PFSK-1 (cell line): ENCODE results near the gene COQ9.

Experiments used
- FOXP2 ChIP-seq: optimal IDR thresholded peaks from 2 replicates; pipeline ENCODE3; 2011; ENCODE audit warnings: borderline replicate concordance, control low read depth, inconsistent platforms; ENCODE audit not compliant: insufficient read depth; ENCODE audit errors: extremely low read length, extremely low read depth
- POLR2AphosphoS5 ChIP-seq: IDR thresholded peaks from 2 replicates; pipeline ENCODE4 v1.6.1; 2012; ENCODE audit warnings: low read depth, mild to moderate bottlenecking, control low read depth, low read length, moderate library complexity
- REST ChIP-seq, 2 experiments: IDR thresholded peaks; 2 replicates each; pipeline versions ENCODE4 v1.6.1 to v1.8.0; 2011 to 2012; ENCODE audit warnings: low read depth in 2 of 2, low read length in 2 of 2, control low read depth in 1 of 2, inconsistent platforms in 1 of 2, mild to moderate bottlenecking in 1 of 2, moderate library complexity in 1 of 2; ENCODE audit not compliant: insufficient read depth in 1 of 2
- SIN3A ChIP-seq: IDR thresholded peaks from 2 replicates; pipeline ENCODE4 v1.6.1; 2012; ENCODE audit warnings: mild to moderate bottlenecking, low read length, moderate library complexity, borderline replicate concordance; ENCODE audit not compliant: insufficient read depth
- TAF1 ChIP-seq: IDR thresholded peaks from 2 replicates; pipeline ENCODE4 v1.6.1; 2012; ENCODE audit warnings: low read length, control low read depth, borderline replicate concordance; ENCODE audit not compliant: insufficient read depth

The COQ9 gene

GRCh38 chr16:57489229-57489628, 42.0 kb downstream of the COQ9 start:
- TF ChIP-seq TAF1 (no peak), SIN3A (no peak), REST (IDR thresholded peaks at IDR 0.05; ENCODE audit: insufficient read depth in 1 of 2, low read depth in 2 of 2, low read length in 2 of 2) (no peak), POLR2AphosphoS5 (no peak), FOXP2 (no peak)

GRCh38 chr16:57493767-57494166, 46.5 kb downstream of the COQ9 start:
- no peak for TF ChIP-seq FOXP2
- no peak for TF ChIP-seq TAF1
- no peak for TF ChIP-seq POLR2AphosphoS5
- TF ChIP-seq SIN3A: no peak

- TF ChIP-seq REST (IDR thresholded peaks at IDR 0.05; ENCODE audit: insufficient read depth in 1 of 2, low read depth in 2 of 2, low read length in 2 of 2) (no peak), POLR2AphosphoS5 (no peak), FOXP2 (no peak)
Observed at GRCh38 chr16:57497121-57497520, 49.8 kb downstream of the COQ9 start.

GRCh38 chr16:57498031-57498430, 50.8 kb downstream of the COQ9 start:
- TF ChIP-seq POLR2AphosphoS5 (no peak), SIN3A (no peak), FOXP2 (no peak), REST (IDR thresholded peaks at IDR 0.05; ENCODE audit: insufficient read depth in 1 of 2, low read depth in 2 of 2, low read length in 2 of 2) (no peak), TAF1 (no peak)

GRCh38 chr16:57500578-57501111, 53.4 kb downstream of the COQ9 start:
- TF ChIP-seq POLR2AphosphoS5: no peak
- TF ChIP-seq FOXP2: no peak
- no peak for TF ChIP-seq SIN3A
- no peak for TF ChIP-seq TAF1
- no peak for TF ChIP-seq REST (IDR thresholded peaks at IDR 0.05; ENCODE audit: insufficient read depth in 1 of 2, low read depth in 2 of 2, low read length in 2 of 2)

- TF ChIP-seq TAF1 (no peak), POLR2AphosphoS5 (no peak), REST (IDR thresholded peaks at IDR 0.05; ENCODE audit: insufficient read depth in 1 of 2, low read depth in 2 of 2, low read length in 2 of 2) (no peak), FOXP2 (no peak), SIN3A (no peak)
Observed at GRCh38 chr16:57501492-57501891, 54.2 kb downstream of the COQ9 start.
